ENCODE results near the gene CD68.

DNA sequence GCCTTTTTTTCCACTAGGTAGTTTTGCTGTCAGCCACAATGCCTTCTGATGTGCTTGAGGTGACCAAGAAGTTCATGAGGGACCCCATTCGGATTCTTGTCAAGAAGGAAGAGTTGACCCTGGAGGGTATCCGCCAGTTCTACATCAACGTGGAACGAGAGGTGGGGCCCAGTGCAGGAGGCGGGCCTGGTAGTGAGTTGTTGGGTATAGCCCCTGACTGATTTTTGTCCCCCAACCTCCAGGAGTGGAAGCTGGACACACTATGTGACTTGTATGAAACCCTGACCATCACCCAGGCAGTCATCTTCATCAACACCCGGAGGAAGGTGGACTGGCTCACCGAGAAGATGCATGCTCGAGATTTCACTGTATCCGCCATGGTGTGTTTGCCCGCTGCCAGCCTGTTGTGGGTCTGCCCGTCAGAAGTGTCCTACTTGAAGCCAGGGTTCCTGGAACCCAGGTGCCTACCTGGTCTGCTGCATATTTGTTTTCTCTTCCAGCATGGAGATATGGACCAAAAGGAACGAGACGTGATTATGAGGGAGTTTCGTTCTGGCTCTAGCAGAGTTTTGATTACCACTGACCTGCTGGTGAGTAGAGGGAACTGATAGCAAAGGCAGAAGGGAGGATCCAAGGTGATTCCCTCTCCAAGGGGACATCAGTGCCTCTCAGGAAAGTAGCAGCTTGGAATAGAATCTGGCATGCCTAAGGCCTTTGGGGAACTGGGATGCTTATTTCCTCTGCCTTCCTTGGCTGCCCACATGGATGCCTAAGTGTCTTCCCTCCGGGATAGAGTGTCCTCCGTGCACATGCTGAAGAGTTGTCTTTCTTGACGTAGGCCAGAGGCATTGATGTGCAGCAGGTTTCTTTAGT, 1.9 kb upstream of the CD68 start:
- TF ChIP-seq GATA2 (IDR thresholded peaks at IDR 0.05; ENCODE audit: low read depth, low read length) (no peak), GATA3 (IDR thresholded peaks at IDR 0.05; ENCODE audit: low read depth, low read length) (no peak)
